H9 (cell line): ENCODE data around the gene TMEM44. TPM values are rescaled to one million over a fixed set of nuclear protein-coding genes. Genes with fewer than 3 reads are reported as not detected.

Source experiments
- DNase-seq: peaks from one replicate; pipeline ENCODE4 v3.0.0-alpha.2; 2017
- H2AFZ ChIP-seq: one replicate; pipeline ENCODE4 v1.6.1; 2013; ENCODE audit warnings: mild to moderate bottlenecking, low read length, control low read depth, moderate library complexity
- H2AK5ac ChIP-seq: 2 replicates; pipeline ENCODE4 v1.6.1; 2013; ENCODE audit warnings: low read length, control low read depth, mixed read lengths; ENCODE audit not compliant: insufficient read length
- H2BK120ac ChIP-seq: one replicate; pipeline ENCODE4 v1.6.1; 2013; ENCODE audit warnings: low read depth, mild to moderate bottlenecking, low read length, control low read depth, inconsistent platforms; ENCODE audit not compliant: poor library complexity, severe bottlenecking
- H2BK12ac ChIP-seq: 2 replicates; pipeline ENCODE4 v1.6.1; 2013; ENCODE audit warnings: low read length, control low read depth, mixed read lengths, low read depth; ENCODE audit not compliant: insufficient read length
- H2BK15ac ChIP-seq: 2 replicates; pipeline ENCODE4 v1.6.1; 2013; ENCODE audit warnings: low read depth, low read length, control low read depth
- H2BK20ac ChIP-seq: one replicate; pipeline ENCODE4 v1.6.1; 2013; ENCODE audit warnings: low read depth, mild to moderate bottlenecking, low read length, control low read depth, inconsistent platforms; ENCODE audit not compliant: poor library complexity, severe bottlenecking
- H2BK5ac ChIP-seq: 2 replicates; pipeline ENCODE4 v1.6.1; 2013; ENCODE audit warnings: low read length, control low read depth, mixed read lengths; ENCODE audit not compliant: insufficient read length
- H3K14ac ChIP-seq: 2 replicates; pipeline ENCODE4 v1.6.1; 2013; ENCODE audit warnings: low read length, control low read depth; ENCODE audit not compliant: insufficient read depth
- H3K18ac ChIP-seq: 2 replicates; pipeline ENCODE4 v1.6.1; 2013; ENCODE audit warnings: low read depth, mild to moderate bottlenecking, mixed read lengths, low read length, control low read depth; ENCODE audit not compliant: insufficient read length
- H3K23ac ChIP-seq: 2 replicates; pipeline ENCODE4 v1.6.1; 2013; ENCODE audit warnings: low read length, control low read depth, mixed read lengths, low read depth; ENCODE audit not compliant: insufficient read length
- H3K23me2 ChIP-seq: 2 replicates; pipeline ENCODE4 v1.6.1; 2013; ENCODE audit warnings: low read depth, mild to moderate bottlenecking, mixed read lengths, low read length, control low read depth; ENCODE audit not compliant: insufficient read length, poor library complexity, severe bottlenecking
- H3K27ac ChIP-seq: 2 replicates; pipeline ENCODE4 v1.5.1; 2013; ENCODE audit warnings: low read length, control low read depth, mixed read lengths, low read depth; ENCODE audit not compliant: insufficient read length
- H3K27me3 ChIP-seq: 2 replicates; pipeline ENCODE4 v1.6.1; 2013; ENCODE audit warnings: low read length, control low read depth, inconsistent platforms; ENCODE audit not compliant: insufficient read depth
- H3K4ac ChIP-seq: 2 replicates; pipeline ENCODE4 v1.6.1; 2013; ENCODE audit warnings: low read depth, mild to moderate bottlenecking, control low read depth, inconsistent platforms, low read length, moderate library complexity
- H3K4me1 ChIP-seq: 2 replicates; pipeline ENCODE4 v1.6.1; 2013; ENCODE audit warnings: low read length, control low read depth, inconsistent platforms; ENCODE audit not compliant: insufficient read depth
- H3K4me2 ChIP-seq: 2 replicates; pipeline ENCODE4 v1.6.1; 2013; ENCODE audit warnings: low read length, control low read depth, mixed read lengths; ENCODE audit not compliant: insufficient read length, insufficient read depth
- H3K56ac ChIP-seq: 2 replicates; pipeline ENCODE4 v1.6.1; 2013; ENCODE audit warnings: low read depth, mild to moderate bottlenecking, mixed read lengths, low read length, control low read depth; ENCODE audit not compliant: insufficient read length
- H3K79me1 ChIP-seq: 2 replicates; pipeline ENCODE4 v1.6.1; 2013; ENCODE audit warnings: low read depth, mild to moderate bottlenecking, moderate library complexity, low read length, control low read depth, inconsistent platforms; ENCODE audit not compliant: insufficient read depth, poor library complexity, severe bottlenecking
- H3K79me2 ChIP-seq: 2 replicates; pipeline ENCODE4 v1.6.1; 2013; ENCODE audit warnings: low read length, control low read depth, inconsistent platforms; ENCODE audit not compliant: insufficient read depth
- H3K9ac ChIP-seq: 2 replicates; pipeline ENCODE4 v1.6.1; 2013; ENCODE audit warnings: low read length, control low read depth, mixed read lengths; ENCODE audit not compliant: insufficient read length; ENCODE audit errors: extremely low read depth
- H3K9me3 ChIP-seq: one replicate; pipeline ENCODE4 v1.6.1; 2013; ENCODE audit warnings: low read depth, low read length, inconsistent platforms; ENCODE audit not compliant: control insufficient read depth
- H3T11ph ChIP-seq: one replicate; pipeline ENCODE4 v1.6.1; 2013; ENCODE audit warnings: mild to moderate bottlenecking, low read length, control low read depth, inconsistent platforms
- H4K20me1 ChIP-seq: one replicate; pipeline ENCODE4 v1.6.1; 2013; ENCODE audit not compliant: control insufficient read depth, insufficient read length, insufficient read depth
- H4K5ac ChIP-seq: 2 replicates; pipeline ENCODE4 v1.6.1; 2013; ENCODE audit warnings: low read depth, mild to moderate bottlenecking, mixed read lengths, low read length, control low read depth; ENCODE audit not compliant: insufficient read length
- H4K8ac ChIP-seq: replicated peaks from 2 replicates; pipeline ENCODE4 v1.6.1; 2013; ENCODE audit warnings: low read length, control low read depth, mixed read lengths, low read depth; ENCODE audit not compliant: insufficient read length
- H4K91ac ChIP-seq: 2 replicates; pipeline ENCODE4 v1.6.1; 2013; ENCODE audit warnings: low read depth, mild to moderate bottlenecking, moderate library complexity, mixed read lengths, low read length, control low read depth; ENCODE audit not compliant: insufficient read length
- H3K27ac Mint-ChIP-seq, 3 experiments: 2 replicates in 2 of 3; 3 replicates in 1 of 3; pipeline ENCODE4 v1.8.0; 2020 to 2021; ENCODE audit warnings: mixed read lengths in 3 of 3, mild to moderate bottlenecking in 1 of 3, moderate library complexity in 1 of 3
- H3K27me3 Mint-ChIP-seq: 2 replicates; pipeline ENCODE4 v1.8.0; 2021; ENCODE audit warnings: low read depth, mild to moderate bottlenecking, moderate library complexity, mixed read lengths
- H3K36me3 Mint-ChIP-seq, 3 experiments: 2 replicates in 2 of 3; 3 replicates in 1 of 3; pipeline ENCODE4 v1.8.0; 2020 to 2021; ENCODE audit warnings: low read depth in 3 of 3, mixed read lengths in 3 of 3; ENCODE audit not compliant: insufficient read depth in 1 of 3
- H3K4me1 Mint-ChIP-seq, 2 experiments: 2 replicates each; pipeline ENCODE4 v1.8.0; 2020; ENCODE audit warnings: mixed read lengths in 2 of 2
- H3K4me3 Mint-ChIP-seq, 2 experiments: 2 replicates in 1 of 2; 3 replicates in 1 of 2; pipeline ENCODE4 v1.8.0; 2020 to 2021; ENCODE audit warnings: mild to moderate bottlenecking in 2 of 2, mixed read lengths in 2 of 2, moderate library complexity in 1 of 2
- H3K9me3 Mint-ChIP-seq, 2 experiments: 2 replicates in 1 of 2; 3 replicates in 1 of 2; pipeline ENCODE4 v1.8.0; 2020; ENCODE audit warnings: mild to moderate bottlenecking in 2 of 2, mixed read lengths in 2 of 2, moderate library complexity in 1 of 2
- WGBS: extraction: QIAGEN DNeasy Blood & Tissue Kit; methylation state at CpG from one replicate; pipeline ENCODE4 v1.1.7; 2013; ENCODE audit warnings: missing lambda C conversion rate, low lambda C conversion rate, mixed read lengths; ENCODE audit not compliant: insufficient read length; ENCODE audit errors: extremely low coverage; 5-methylcytosine and 5-hydroxymethylcytosine counted together
- total RNA-seq: library from RNA; stranded (reverse); gene quantifications from 2 replicates; pipeline ENCODE4 v1.2.1, GENCODE V29; 2021
- TF ChIP-seq, protein P1 (sequence below): fragments of 200-600 bp; sonication (generic); conservative IDR thresholded peaks from 3 replicates; pipeline ENCODE4 v1.8.0; 2021; ENCODE audit warnings: antibody characterized with exemption, mild to moderate bottlenecking

TMEM44 gene
- total RNA-seq, 1 experiment from 2014 or later = 19.8 TPM

GRCh38 chr3:194615226-194615625 lies 18.0 kb downstream of the TMEM44 start:
- TF ChIP-seq, protein P1, sequence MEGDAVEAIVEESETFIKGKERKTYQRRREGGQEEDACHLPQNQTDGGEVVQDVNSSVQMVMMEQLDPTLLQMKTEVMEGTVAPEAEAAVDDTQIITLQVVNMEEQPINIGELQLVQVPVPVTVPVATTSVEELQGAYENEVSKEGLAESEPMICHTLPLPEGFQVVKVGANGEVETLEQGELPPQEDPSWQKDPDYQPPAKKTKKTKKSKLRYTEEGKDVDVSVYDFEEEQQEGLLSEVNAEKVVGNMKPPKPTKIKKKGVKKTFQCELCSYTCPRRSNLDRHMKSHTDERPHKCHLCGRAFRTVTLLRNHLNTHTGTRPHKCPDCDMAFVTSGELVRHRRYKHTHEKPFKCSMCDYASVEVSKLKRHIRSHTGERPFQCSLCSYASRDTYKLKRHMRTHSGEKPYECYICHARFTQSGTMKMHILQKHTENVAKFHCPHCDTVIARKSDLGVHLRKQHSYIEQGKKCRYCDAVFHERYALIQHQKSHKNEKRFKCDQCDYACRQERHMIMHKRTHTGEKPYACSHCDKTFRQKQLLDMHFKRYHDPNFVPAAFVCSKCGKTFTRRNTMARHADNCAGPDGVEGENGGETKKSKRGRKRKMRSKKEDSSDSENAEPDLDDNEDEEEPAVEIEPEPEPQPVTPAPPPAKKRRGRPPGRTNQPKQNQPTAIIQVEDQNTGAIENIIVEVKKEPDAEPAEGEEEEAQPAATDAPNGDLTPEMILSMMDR = no peak
- H2BK12ac ChIP-seq = no peak overlapping the region
- no peak overlapping the region for H3K4me2 ChIP-seq
- no peaks in the 10 kb centered on the region for H4K20me1 ChIP-seq
- no peaks in the 10 kb centered on the region for H3K9me3 Mint-ChIP-seq
- H3K4me3 Mint-ChIP-seq = no peak overlapping the region
- H2AFZ ChIP-seq = no peak overlapping the region
- no peak overlapping the region for H2AK5ac ChIP-seq
- no peak overlapping the region for H3K4ac ChIP-seq
- no peak overlapping the region for H3K23ac ChIP-seq
- H4K5ac ChIP-seq = no peak overlapping the region
- no peak for DNase-seq
- H3K36me3 Mint-ChIP-seq = peaks cover 6 to 19% (median 8%) of the 10 kb centered on the region in 3 experiments
- H4K91ac ChIP-seq = no peak overlapping the region
- H3K56ac ChIP-seq = no peak overlapping the region
- H3K4me1 Mint-ChIP-seq = peaks cover 6 to 7% of the 10 kb centered on the region in 2 experiments; a peak in 3 of 4 replicates
- no peak overlapping the region for H3K9ac ChIP-seq
- no peak overlapping the region for H4K8ac ChIP-seq
- H3K9me3 ChIP-seq = no peaks in the 10 kb centered on the region
- H3K27me3 Mint-ChIP-seq = no peaks in the 10 kb centered on the region
- no peak overlapping the region for H3K18ac ChIP-seq
- no peak overlapping the region for H2BK15ac ChIP-seq
- H3K27ac ChIP-seq = no peak overlapping the region
- H2BK5ac ChIP-seq = no peak overlapping the region
- no CpG with 5 or more reads among the region's 11 CpGs for WGBS
- no peaks in the 10 kb centered on the region for H3K27me3 ChIP-seq
- H3K4me1 ChIP-seq = no peaks in the 10 kb centered on the region
- no peaks in the 10 kb centered on the region for H3K79me2 ChIP-seq
- H3T11ph ChIP-seq = no peak overlapping the region
- no peak overlapping the region for H3K27ac Mint-ChIP-seq
- H3K14ac ChIP-seq = no peak overlapping the region
- H3K23me2 ChIP-seq = no peaks in the 10 kb centered on the region
- H3K79me1 ChIP-seq = no peaks in the 10 kb centered on the region
- H2BK120ac ChIP-seq = no peak overlapping the region
- no peak overlapping the region for H2BK20ac ChIP-seq
